Measurements from ENCODE around the gene GRK3.

DNA sequence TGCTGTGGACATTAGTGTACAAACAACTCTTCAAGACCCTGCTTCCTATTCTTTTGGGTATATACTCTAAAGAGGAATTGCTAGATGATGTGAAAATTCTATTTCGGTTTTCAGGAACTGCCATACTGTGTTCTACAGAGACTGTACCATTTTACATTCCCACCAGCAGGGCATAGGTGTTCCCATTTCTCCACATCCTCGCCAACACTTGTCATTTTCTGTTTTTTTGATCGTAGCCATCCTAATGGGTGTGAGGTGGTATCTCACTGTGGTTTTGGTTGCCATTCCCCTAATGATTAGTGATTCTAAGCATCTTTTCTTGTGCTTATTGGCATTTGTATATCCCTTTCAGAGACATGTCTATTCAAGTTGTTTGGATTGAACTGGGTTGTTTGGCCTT lies 29.8 kb upstream of the GRK3 start:
- no peak for TF ChIP-seq CTCF (IDR thresholded peaks at IDR 0.05; ENCODE audit: low read depth, low read length, poor library complexity, severe bottlenecking)
- TF ChIP-seq EZH2phosphoT487 (IDR thresholded peaks at IDR 0.05; ENCODE audit: borderline replicate concordance, low read length), result no peak

Data from DOHH2 (cell line).